A673 (cell line): ENCODE data around the gene TBX18. TPM values are rescaled to one million over a fixed set of nuclear protein-coding genes. Genes with fewer than 3 reads are reported as not detected.

Experiments
- BruUV-seq: library from RNA; stranded (reverse); fragments of 400-500 nt; replicated peaks from 2 replicates; lab custom pipeline; 2021; lab: Mats Ljungman, UMichigan
- CTCF ChIA-PET: fragments of 300-600 bp; sonication (Branson Sonifier 250); formaldehyde crosslinking; loops from one replicate; lab custom pipeline; 2022; ENCODE audit warnings: antibody characterized with exemption; lab: Charles Lee
- POLR2A ChIA-PET: fragments of 300-600 bp; sonication (Branson Sonifier 250); formaldehyde crosslinking; loops from one replicate; lab custom pipeline; 2022; ENCODE audit warnings: antibody characterized with exemption; ENCODE audit not compliant: low non-redundant PET; lab: Charles Lee
- DNase-seq: peaks from one replicate; pipeline ENCODE4 v3.0.0-alpha.2; 2015; ENCODE audit warnings: low spot score
- H3K27ac ChIP-seq: fragments of 200-600 bp; sonication (generic); 2 replicates; pipeline ENCODE4 v1.5.1; 2016; ENCODE audit warnings: mixed run types, low read depth, mild to moderate bottlenecking, mixed read lengths, antibody characterized with exemption, low read length; ENCODE audit not compliant: poor library complexity, severe bottlenecking
- H3K27me3 ChIP-seq: fragments of 200-600 bp; sonication (generic); replicated peaks from 2 replicates; pipeline ENCODE4 v1.6.1; 2017; ENCODE audit warnings: mixed run types, low read depth, mild to moderate bottlenecking, mixed read lengths, antibody characterized with exemption, low read length; ENCODE audit not compliant: insufficient read depth, poor library complexity
- H3K36me3 ChIP-seq: fragments of 200-600 bp; sonication (generic); 2 replicates; pipeline ENCODE4 v1.6.1; 2016; ENCODE audit warnings: mixed run types, mild to moderate bottlenecking, mixed read lengths, antibody characterized with exemption, low read length; ENCODE audit not compliant: insufficient read depth, poor library complexity, severe bottlenecking
- H3K4me1 ChIP-seq: fragments of 200-600 bp; sonication (generic); 2 replicates; pipeline ENCODE4 v1.6.1; 2017; ENCODE audit warnings: mixed run types, mild to moderate bottlenecking, mixed read lengths, antibody characterized with exemption, low read length; ENCODE audit not compliant: insufficient read depth, poor library complexity, severe bottlenecking
- H3K4me3 ChIP-seq: fragments of 200-600 bp; sonication (generic); 2 replicates; pipeline ENCODE4 v1.5.1; 2016; ENCODE audit warnings: low read depth, mixed run types, mild to moderate bottlenecking, mixed read lengths, low read length; ENCODE audit not compliant: poor library complexity, severe bottlenecking
- H3K9me3 ChIP-seq: fragments of 200-600 bp; sonication (generic); 2 replicates; pipeline ENCODE4 v1.6.1; 2016; ENCODE audit warnings: mixed run types, low read depth, mild to moderate bottlenecking, mixed read lengths, antibody characterized with exemption, low read length; ENCODE audit not compliant: poor library complexity, severe bottlenecking
- EZH2 ChIP-seq: fragments of 200-600 bp; sonication (generic); IDR thresholded peaks from 2 replicates; pipeline ENCODE4 v1.6.1; 2017; ENCODE audit warnings: borderline replicate concordance, low read depth, mild to moderate bottlenecking, mixed read lengths, antibody characterized with exemption, low read length; ENCODE audit not compliant: poor library complexity, severe bottlenecking
- intact Hi-C: fragments of 100-400 bp; cut with micrococcal nuclease; formaldehyde crosslinking; loops from one replicate; pipeline ENCODE4 v1.10.0; 2022; ENCODE audit not compliant: unreplicated experiment
- total RNA-seq: library from RNA; stranded (reverse); gene quantifications from 2 replicates; pipeline ENCODE4 v1.2.3, GENCODE V29; 2021
- TF ChIP-seq, protein P1 (sequence below): fragments of 300-800, 200-600 bp; sonication (generic); conservative IDR thresholded peaks from 2 replicates; pipeline ENCODE4 v1.5.1; 2017; ENCODE audit warnings: low read depth, mild to moderate bottlenecking, antibody characterized with exemption, low read length, moderate library complexity, mixed read lengths

The TBX18 gene
- total RNA-seq, 1 experiment from 2014 or later, result 16.0 TPM

- CTCF ChIA-PET, result no interaction called here
- Histone ChIP-seq H3K4me1 (no peaks in the 10 kb centered on the region), H3K9me3 (no peaks in the 10 kb centered on the region), H3K27me3 (no peaks in the 10 kb centered on the region), H3K36me3 (no peaks in the 10 kb centered on the region), H3K27ac (no peak overlapping the region), H3K4me3 (no peak overlapping the region)
- TF ChIP-seq, protein P1, sequence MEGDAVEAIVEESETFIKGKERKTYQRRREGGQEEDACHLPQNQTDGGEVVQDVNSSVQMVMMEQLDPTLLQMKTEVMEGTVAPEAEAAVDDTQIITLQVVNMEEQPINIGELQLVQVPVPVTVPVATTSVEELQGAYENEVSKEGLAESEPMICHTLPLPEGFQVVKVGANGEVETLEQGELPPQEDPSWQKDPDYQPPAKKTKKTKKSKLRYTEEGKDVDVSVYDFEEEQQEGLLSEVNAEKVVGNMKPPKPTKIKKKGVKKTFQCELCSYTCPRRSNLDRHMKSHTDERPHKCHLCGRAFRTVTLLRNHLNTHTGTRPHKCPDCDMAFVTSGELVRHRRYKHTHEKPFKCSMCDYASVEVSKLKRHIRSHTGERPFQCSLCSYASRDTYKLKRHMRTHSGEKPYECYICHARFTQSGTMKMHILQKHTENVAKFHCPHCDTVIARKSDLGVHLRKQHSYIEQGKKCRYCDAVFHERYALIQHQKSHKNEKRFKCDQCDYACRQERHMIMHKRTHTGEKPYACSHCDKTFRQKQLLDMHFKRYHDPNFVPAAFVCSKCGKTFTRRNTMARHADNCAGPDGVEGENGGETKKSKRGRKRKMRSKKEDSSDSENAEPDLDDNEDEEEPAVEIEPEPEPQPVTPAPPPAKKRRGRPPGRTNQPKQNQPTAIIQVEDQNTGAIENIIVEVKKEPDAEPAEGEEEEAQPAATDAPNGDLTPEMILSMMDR, result no peak
- no peak for TF ChIP-seq EZH2
- no TSS peak for BruUV-seq
- no peak for DNase-seq
- intact Hi-C loops, result no loop called here
- POLR2A ChIA-PET, result no interaction called here
Observed at GRCh38 chr6:84663866-84664265, 100.5 kb downstream of the TBX18 start.

- H3K27ac ChIP-seq, result no peak overlapping the region
- no TSS peak for BruUV-seq
- POLR2A ChIA-PET, result no interaction called here
- intact Hi-C loops, result no loop called here
- H3K36me3 ChIP-seq, result no peaks in the 10 kb centered on the region
- no peaks in the 10 kb centered on the region for H3K4me1 ChIP-seq
- CTCF ChIA-PET, result no interaction called here
- no peak for DNase-seq
- no peak overlapping the region for H3K4me3 ChIP-seq
- no peaks in the 10 kb centered on the region for H3K9me3 ChIP-seq
- H3K27me3 ChIP-seq, result no peaks in the 10 kb centered on the region
- no peak for TF ChIP-seq EZH2
- TF ChIP-seq, protein P1, result no peak
Observed at GRCh38 chr6:84657486-84657885, 106.9 kb downstream of the TBX18 start.

- no peaks in the 10 kb centered on the region for H3K27me3 ChIP-seq
- no peak for DNase-seq
- no TSS peak for BruUV-seq
- no peak overlapping the region for H3K4me3 ChIP-seq
- H3K9me3 ChIP-seq, result no peaks in the 10 kb centered on the region
- POLR2A ChIA-PET, result no interaction called here
- no peak for TF ChIP-seq EZH2
- TF ChIP-seq, protein P1, result no peak
- H3K4me1 ChIP-seq, result no peaks in the 10 kb centered on the region
- CTCF ChIA-PET, result no interaction called here
- H3K27ac ChIP-seq, result no peak overlapping the region
- no peaks in the 10 kb centered on the region for H3K36me3 ChIP-seq
- intact Hi-C loops, result no loop called here
Observed at GRCh38 chr6:84657025-84657424, 107.4 kb downstream of the TBX18 start.
